Left renal pelvis (tissue), 4 donors: ENCODE data around the gene VSTM1. TPM values are rescaled to one million over a fixed set of nuclear protein-coding genes. Genes with fewer than 3 reads are reported as not detected.
"Not testable (repeated sequence)": the region's sequence is repeated elsewhere in the genome, so short reads cannot be mapped to it uniquely, and the experiment has no call there.

ENCODE experiments used
- DNase-seq, 4 donors: peaks; one replicate each; pipeline ENCODE4 v3.0.0-alpha.2; 2013; ENCODE audit warnings: low read depth in 4 of 4, low spot score in 3 of 4
- polyA plus RNA-seq, 4 donors: library from polyadenylated mRNA; unstranded; fragments of 120-200 nt; gene quantifications; one replicate each; pipeline ENCODE4 v1.2.1, GENCODE V29; 2013; ENCODE audit not compliant: insufficient read length in 4 of 4

The VSTM1 gene
- polyA plus RNA-seq, 4 donors, result 0.22 TPM; not detected in 3

GRCh38 chr19:54074851-54075250, 11.2 kb upstream of the VSTM1 start:
- no peak for DNase-seq

DNA sequence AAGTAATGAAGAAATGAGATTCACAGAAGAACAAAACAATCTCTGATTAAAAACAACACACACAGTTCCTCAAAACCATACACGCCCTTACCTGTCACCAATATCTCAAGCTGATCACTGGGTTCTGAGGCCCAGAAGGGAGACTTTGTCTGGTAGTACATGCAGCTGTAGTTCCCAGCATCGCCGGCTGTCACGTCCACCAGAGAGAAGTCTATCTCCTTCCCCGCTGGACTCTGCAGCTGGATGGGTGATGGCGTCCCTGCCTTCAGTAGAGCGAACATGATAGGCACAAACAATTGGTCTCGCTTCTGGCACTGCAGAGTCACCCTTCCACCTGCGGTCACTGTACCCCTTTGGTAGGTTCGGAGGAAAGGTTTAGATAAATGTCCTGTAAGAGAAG, 10.1 kb upstream of the VSTM1 start:
- no peak for DNase-seq

GRCh38 chr19:54069470-54069869, 5.8 kb upstream of the VSTM1 start:
- no peak for DNase-seq

DNA sequence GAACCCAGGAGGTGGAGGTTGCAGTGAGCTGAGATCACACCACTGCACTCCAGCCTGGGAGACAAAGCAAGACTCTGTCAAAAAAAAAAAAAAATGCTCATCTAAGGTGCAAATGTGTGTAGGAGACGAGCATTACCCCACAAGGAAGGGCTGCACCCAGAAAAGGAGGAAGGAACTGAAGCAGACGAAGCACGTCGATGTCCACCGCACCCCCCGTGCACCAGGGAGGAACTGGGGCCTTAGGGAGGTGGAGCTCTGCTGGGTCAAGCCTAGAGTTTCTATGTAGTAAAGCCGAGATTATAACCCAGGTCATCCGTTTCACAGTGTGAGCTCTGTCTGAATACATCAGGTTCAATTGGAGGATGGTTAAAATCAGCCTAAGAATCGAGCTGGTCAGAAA, 1.1 kb downstream of the VSTM1 start:
- no peak for DNase-seq

DNA sequence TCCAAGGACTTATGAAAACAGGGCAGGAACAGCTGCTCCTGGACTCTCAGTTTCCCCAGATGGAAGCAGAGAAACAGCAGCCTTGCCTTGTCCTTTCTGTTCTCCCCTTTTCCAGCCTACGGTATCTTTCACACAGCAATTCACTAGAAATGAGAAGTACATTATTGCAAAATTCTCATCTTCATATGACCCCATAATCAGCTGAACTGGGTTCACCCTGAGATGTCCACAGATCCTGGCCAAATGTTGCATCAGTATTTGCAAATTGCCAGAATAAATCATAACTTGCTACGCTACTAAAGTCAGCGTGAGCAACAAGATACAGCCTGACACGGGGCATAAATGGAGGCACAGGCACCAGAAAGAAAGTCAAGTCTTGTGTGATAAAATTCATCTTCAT, 16.1 kb downstream of the VSTM1 start:
- DNase-seq, result no peak

DNA sequence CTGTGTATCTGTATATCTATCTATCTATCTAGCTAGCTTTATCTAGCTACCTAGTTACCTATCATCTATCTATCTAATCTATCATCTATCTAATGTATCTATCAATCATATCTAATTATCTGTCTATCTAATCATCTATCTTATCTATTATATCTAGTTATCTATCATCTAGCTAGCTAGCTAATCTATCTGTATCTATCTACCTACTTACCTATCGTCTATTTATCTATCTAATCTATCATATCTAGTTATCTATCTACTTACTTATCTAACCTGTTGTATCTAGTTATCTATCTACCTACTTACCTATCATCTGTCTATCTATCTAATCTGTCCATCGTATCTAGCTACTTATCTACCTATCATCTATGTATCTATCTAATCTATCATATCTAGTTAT, 17.9 kb downstream of the VSTM1 start:
- DNase-seq, result no peak

DNA sequence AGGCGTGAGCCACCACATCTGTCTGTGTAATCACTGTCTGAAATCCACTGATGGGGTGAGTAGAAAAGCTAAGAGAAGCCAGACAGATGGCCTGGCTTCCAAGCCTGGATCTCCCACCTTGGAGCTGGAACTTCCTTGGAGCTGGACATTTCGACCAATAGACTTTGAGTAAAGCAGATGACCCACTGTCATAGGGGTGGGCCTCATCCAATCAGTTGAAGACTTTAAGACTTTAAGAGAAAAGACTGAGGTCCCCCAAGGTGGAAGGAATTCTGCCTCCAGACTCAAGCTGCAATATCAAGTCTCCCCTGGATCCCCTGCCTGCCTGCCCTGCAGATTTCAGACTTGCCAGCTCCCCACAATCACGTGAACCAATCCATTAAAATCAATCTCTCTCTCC, 20.7 kb downstream of the VSTM1 start:
- no peak for DNase-seq

- DNase-seq, result no peak
These were observed 21.6 kb downstream of the VSTM1 start for GRCh38 chr19:54041969-54042606.

GRCh38 chr19:54040003-54040402, 23.7 kb downstream of the VSTM1 start:
- no peak for DNase-seq

DNA sequence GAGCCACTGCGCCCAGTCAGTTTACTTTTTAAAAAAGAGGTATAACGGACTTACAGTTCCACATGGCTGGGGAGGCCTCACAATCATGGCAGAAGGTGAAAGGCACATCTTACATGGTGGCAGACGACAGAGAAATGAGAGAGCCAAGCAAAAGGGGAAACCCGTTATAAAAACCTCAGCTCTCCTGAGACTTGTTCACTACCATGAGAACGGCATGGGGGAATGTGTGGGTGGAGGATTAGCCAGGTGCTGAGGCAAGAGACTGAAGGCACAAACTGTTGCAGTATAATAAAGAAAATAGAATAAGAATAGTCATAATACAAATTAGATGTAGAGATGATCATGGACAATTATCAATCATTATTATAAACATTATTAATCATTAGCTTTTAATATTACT, 27.2 kb downstream of the VSTM1 start:
- not testable (repeated sequence) for DNase-seq

DNA sequence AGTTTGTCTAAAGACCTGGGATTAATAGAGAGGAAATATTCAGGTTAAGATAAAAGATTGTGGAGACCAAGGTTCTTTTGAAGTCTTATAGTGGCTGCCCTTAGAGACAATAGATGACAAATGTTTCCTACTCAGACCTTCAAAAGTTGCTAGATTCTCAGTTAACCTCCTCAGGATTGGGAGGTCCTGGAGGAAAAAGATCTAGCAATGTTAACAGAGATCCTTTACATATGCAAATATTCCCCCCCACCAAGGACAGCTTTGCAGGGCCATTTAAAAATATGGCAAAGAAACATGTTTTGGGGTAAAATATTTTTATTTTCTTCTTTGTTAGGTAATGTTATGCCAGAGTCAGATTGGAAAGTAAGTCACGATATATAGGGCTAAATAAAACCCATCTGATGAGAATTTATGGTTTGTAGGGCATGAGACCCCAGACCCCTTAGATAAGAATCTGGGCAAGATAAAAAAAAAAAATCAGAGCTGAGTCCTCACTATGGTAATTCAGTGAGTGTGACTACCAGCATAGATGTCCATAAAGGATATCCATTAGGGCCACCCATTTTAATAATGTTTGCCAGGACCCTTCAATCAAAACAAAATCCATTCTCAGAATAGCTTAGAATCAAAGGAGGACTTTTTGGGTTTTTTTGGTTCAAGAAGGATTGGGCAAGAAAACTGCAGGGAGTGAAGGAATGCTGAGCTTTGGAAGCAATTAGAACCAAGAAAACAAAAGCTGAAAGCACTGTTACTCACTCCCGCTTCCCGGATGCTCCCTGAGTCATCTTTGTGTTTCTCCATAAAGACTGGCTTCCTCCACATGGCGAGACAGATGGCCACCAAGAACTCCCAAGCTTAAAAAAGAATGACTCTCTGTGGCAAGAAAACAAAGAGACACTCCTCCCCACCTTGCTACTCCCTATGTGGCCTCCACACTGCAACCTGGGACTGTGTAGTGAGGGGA, 28.2 kb downstream of the VSTM1 start:
- DNase-seq, result no peak

DNA sequence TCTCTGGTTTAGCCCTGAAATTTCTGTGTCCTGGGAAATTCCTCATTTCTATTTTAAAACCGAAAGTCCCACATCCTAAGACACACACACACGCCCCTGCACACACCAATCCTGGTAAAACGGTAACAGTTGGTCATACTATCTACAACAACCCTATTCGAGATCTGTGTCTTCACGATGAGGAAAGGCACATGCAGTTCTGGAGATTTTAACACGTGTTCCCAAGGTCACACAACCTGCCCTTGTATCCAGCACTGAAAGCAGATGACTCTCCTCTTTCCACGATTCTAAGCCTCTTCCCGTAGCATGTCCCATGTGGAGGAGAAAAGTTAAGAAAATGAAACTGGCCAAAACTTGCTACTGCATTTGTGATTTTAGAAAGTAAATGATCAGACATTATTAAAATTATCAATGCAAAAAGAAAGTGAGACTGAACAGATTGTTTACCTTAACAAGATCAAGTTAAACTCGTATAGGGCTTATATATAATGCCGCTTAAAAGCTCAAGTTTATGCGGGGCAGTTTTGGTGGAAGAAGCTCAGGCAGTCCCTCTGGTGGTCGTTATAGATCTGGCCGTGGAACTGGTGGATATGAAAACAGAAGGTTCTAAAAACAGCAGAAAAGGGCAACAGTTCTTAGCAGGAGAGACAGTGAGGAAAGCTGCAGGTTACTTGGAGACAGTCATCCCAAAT, 32.7 kb downstream of the VSTM1 start:
- DNase-seq, result no peak

DNA sequence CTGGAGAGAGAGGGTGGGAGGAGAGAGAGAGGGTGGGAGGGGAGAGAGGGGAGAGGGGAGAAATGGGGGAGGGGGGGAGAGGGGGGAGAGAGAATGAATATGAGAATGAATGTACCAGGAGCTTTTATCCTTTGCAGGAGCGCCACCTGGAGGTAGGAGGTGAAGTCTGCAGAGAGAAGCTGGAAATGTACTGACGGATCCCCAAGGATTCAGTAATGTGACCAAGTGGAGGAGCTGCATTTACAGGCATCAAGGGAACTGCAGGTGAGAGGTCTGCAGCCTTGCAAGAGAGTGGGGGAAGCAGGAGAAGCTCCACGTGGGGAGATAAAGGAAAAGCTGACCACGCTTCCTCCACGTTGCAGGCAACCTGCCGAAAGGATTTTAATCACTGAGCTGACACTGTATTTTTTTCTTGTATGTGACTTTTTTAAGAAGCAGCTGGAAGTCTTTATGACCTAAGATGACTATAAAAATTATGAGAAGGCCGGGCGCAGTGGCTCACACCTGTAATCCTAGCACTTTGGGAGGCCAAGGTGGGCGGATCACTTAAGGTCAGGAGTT, 33.7 kb downstream of the VSTM1 start:
- DNase-seq, result no peak

DNA sequence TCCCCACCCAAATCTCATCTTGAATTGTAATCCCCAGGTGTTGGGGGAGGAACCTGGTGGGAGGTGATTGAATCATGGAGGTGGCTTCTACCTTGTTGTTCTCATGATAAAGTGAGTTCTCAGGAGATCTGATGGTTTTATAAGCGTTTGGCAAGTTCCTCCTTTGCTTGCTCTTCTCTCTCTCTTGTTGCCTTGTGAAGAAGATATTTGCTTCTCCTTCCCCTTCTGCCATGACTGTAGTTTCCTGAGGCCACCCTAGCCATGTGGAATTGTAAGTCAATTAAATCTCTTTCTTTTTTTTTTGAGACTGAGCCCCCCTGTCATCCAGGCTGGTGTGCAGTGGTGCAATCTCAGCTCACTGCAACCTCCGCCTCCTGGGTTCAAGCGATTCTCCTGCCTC, 34.4 kb downstream of the VSTM1 start:
- no peak for DNase-seq

DNA sequence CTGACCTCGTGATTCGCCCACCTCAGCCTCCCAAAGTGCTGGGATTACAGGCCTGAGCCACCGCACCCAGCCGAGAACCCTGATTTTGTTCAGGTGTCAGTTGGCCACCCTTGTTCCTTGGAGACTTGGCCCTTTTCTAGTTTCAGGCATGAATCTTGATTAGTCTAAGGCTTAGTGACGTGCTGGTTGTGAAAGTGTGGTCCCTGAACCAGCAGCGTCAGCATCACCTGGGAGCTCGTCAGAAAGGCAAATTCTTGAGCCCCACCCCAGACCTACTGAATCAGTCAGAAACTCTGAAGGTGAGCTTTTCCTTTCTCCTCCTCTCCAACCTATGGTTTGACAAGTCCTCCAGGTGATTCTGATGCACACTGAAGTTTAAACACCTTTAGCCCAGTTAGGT, 37.0 kb downstream of the VSTM1 start:
- DNase-seq, result no peak

GRCh38 chr19:54024660-54025059, 39.0 kb downstream of the VSTM1 start:
- no peak for DNase-seq

DNA sequence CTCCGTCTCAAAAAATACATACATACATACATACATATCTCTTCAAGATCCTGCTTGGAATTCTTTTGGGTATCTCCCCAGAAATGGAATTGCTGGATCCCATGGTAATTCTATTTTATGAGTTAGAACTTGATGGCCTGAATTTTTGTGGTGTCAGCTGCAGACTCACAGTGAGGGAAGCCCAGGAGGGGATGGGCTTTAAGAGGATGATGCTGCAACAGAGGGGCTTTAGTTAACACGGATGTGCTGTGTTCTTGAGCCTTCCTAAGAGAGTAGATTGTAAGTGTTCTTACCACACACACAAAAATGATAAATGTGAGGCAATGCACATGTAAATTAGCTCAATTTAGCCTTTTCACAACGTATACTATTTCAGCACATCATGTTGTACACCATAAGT, 40.5 kb downstream of the VSTM1 start:
- no peak for DNase-seq

DNA sequence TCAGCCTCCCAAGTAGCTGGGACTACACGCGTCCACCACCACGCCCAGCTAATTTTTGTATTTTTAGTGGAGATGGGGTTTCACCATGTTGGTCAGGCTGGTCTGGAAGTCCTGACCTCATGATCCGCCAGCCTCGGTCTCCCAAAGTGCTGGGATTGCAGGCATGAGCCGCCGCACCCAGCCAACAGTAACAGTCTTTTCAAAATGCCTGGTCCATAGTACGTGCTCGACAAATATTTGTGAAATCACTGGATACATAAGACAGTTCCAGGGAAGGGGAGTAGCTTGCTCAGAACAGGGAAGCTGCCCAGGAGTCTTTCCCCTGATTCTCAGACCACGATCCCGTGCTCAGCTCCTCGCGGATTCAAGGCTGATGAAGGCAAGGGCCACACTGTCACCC, 41.8 kb downstream of the VSTM1 start:
- no peak for DNase-seq

GRCh38 chr19:54021363-54021762, 42.3 kb downstream of the VSTM1 start:
- DNase-seq, result no peak

- no peak for DNase-seq
These were observed 46.4 kb downstream of the VSTM1 start for GRCh38 chr19:54017261-54017660.

- DNase-seq, result no peak
These were observed 48.7 kb downstream of the VSTM1 start for GRCh38 chr19:54014920-54015560.
